Activated CD8-positive, alpha-beta T cell treated with anti-CD3 and anti-CD28 coated beads for 36 hours (primary cell): Measurements from ENCODE around the gene EIF4G3. TPM values are rescaled to one million over a fixed set of nuclear protein-coding genes. Genes with fewer than 3 reads are reported as not detected.

Experiments
- ATAC-seq: fragments of 200-7000 bp; cut with Tn5 transposase; one replicate; pipeline ENCODE4 v1.10.0; 2021; ENCODE audit warnings: mild to moderate bottlenecking, moderate library complexity
- CTCF ChIA-PET: fragments of 350-600 bp; sonication (Branson Sonifier 250); formaldehyde crosslinking; loops from one replicate; lab custom pipeline; 2021; ENCODE audit warnings: antibody characterized with exemption; lab: Charles Lee
- POLR2A ChIA-PET: fragments of 350-600 bp; sonication (Branson Sonifier 250); formaldehyde crosslinking; loops from one replicate; lab custom pipeline; 2021; ENCODE audit warnings: antibody characterized with exemption; lab: Charles Lee
- DNase-seq: peaks from one replicate; pipeline ENCODE4 v3.0.0-alpha.2; 2020
- H3K27ac Mint-ChIP-seq: one replicate; pipeline ENCODE4 v1.8.0; 2021; ENCODE audit warnings: mild to moderate bottlenecking, mixed read lengths
- H3K27me3 Mint-ChIP-seq: one replicate; pipeline ENCODE4 v1.8.0; 2021; ENCODE audit warnings: mixed read lengths
- H3K36me3 Mint-ChIP-seq: one replicate; pipeline ENCODE4 v1.8.0; 2021; ENCODE audit warnings: low read depth, mixed read lengths
- H3K4me1 Mint-ChIP-seq: one replicate; pipeline ENCODE4 v1.8.0; 2021; ENCODE audit warnings: low read depth, mixed read lengths
- H3K4me3 Mint-ChIP-seq: one replicate; pipeline ENCODE4 v1.8.0; 2021; ENCODE audit warnings: mild to moderate bottlenecking, moderate library complexity, mixed read lengths
- H3K9me3 Mint-ChIP-seq: one replicate; pipeline ENCODE4 v1.8.0; 2021; ENCODE audit warnings: mixed read lengths
- CTCF ChIP-seq: fragments of 200-600 bp; IDR thresholded peaks from one replicate; pipeline ENCODE4 v1.8.0; 2022; ENCODE audit warnings: antibody characterized with exemption, mild to moderate bottlenecking
- intact Hi-C: fragments of 100-400 bp; cut with micrococcal nuclease; formaldehyde crosslinking; loops from one replicate; pipeline ENCODE4 v1.10.0; 2022
- total RNA-seq, 2 experiments: library from RNA; stranded (reverse); gene quantifications; one replicate each; pipeline ENCODE4 v1.2.3, GENCODE V29; 2021

EIF4G3 gene
- total RNA-seq, 2 experiments from 2014 or later: 48.2 to 48.4 TPM

- H3K4me3 Mint-ChIP-seq: no peak overlapping the region
- CTCF ChIA-PET: interaction anchor here (1.0 to 1.5 kb wide), 5 partner anchors 11 to 371 kb away, joined by 3 to 5 read pairs (median 3); no protein-coding TSS in a partner anchor
- POLR2A ChIA-PET: no interaction called here
- peaks cover 2% of the 10 kb centered on the region for H3K9me3 Mint-ChIP-seq
- no peak for DNase-seq
- H3K36me3 Mint-ChIP-seq: peaks cover 23% of the 10 kb centered on the region
- no peaks in the 10 kb centered on the region for H3K27me3 Mint-ChIP-seq
- ATAC-seq: no peak
- TF ChIP-seq CTCF: no peak
- no peak overlapping the region for H3K27ac Mint-ChIP-seq
- intact Hi-C loops: no loop called here
- no peaks in the 10 kb centered on the region for H3K4me1 Mint-ChIP-seq
Observed at GRCh38 chr1:20829946-20830345, 346.8 kb downstream of the EIF4G3 start.

- ATAC-seq (no peak), DNase-seq (no peak)
- ChIA-PET CTCF (interaction anchor here (1.1 to 1.5 kb wide), 3 partner anchors 11 to 133 kb away, joined by 3 to 5 read pairs (median 3); no protein-coding TSS in a partner anchor), POLR2A (no interaction called here)
- no peak for TF ChIP-seq CTCF
- Mint-ChIP-seq H3K36me3 (peaks cover 19% of the 10 kb centered on the region), H3K27me3 (no peaks in the 10 kb centered on the region), H3K4me3 (no peak overlapping the region), H3K27ac (no peak overlapping the region), H3K4me1 (no peaks in the 10 kb centered on the region), H3K9me3 (peaks cover 2% of the 10 kb centered on the region)
- intact Hi-C loops: no loop called here
Observed at GRCh38 chr1:20829531-20829930, 347.2 kb downstream of the EIF4G3 start.

- DNase-seq (no peak), ATAC-seq (no peak)
- ChIA-PET POLR2A (interaction anchor here (0.7 kb wide), 1 partner anchor 87 kb away, joined by 3 read pairs; no protein-coding TSS in a partner anchor), CTCF (interaction anchor here (0.9 to 1.1 kb wide), 2 partner anchors 127 to 371 kb away, joined by 3 read pairs; no protein-coding TSS in a partner anchor)
- intact Hi-C loops: no loop called here
- no peaks in the 10 kb centered on the region for H3K9me3 Mint-ChIP-seq
- no peaks in the 10 kb centered on the region for H3K27me3 Mint-ChIP-seq
- H3K4me1 Mint-ChIP-seq: no peaks in the 10 kb centered on the region
- no peak overlapping the region for H3K27ac Mint-ChIP-seq
- no peak for TF ChIP-seq CTCF
- H3K36me3 Mint-ChIP-seq: peaks cover 24% of the 10 kb centered on the region
- H3K4me3 Mint-ChIP-seq: no peak overlapping the region
Observed at GRCh38 chr1:20823845-20824244, 352.9 kb downstream of the EIF4G3 start.

GRCh38 chr1:20821466-20821865 is 355.2 kb downstream of the EIF4G3 start:
- H3K9me3 Mint-ChIP-seq: no peaks in the 10 kb centered on the region
- no peak for TF ChIP-seq CTCF
- H3K27me3 Mint-ChIP-seq: no peaks in the 10 kb centered on the region
- no peak overlapping the region for H3K27ac Mint-ChIP-seq
- DNase-seq (no peak), ATAC-seq (no peak)
- H3K4me1 Mint-ChIP-seq: no peaks in the 10 kb centered on the region
- peaks cover 15% of the 10 kb centered on the region for H3K36me3 Mint-ChIP-seq
- POLR2A ChIA-PET: no interaction called here
- H3K4me3 Mint-ChIP-seq: no peak overlapping the region
- intact Hi-C loops: no loop called here
- CTCF ChIA-PET: no interaction called here

- Mint-ChIP-seq H3K27me3 (no peaks in the 10 kb centered on the region), H3K27ac (no peak overlapping the region), H3K4me3 (no peak overlapping the region), H3K4me1 (no peaks in the 10 kb centered on the region), H3K9me3 (no peaks in the 10 kb centered on the region), H3K36me3 (peaks cover 14% of the 10 kb centered on the region)
- ATAC-seq (no peak), DNase-seq (no peak)
- no peak for TF ChIP-seq CTCF
- ChIA-PET POLR2A (no interaction called here), CTCF (no interaction called here)
- intact Hi-C loops: no loop called here
Observed at GRCh38 chr1:20819818-20820217, 356.9 kb downstream of the EIF4G3 start.
